ENCODE data around the gene MMP11. TPM values are rescaled to one million over a fixed set of nuclear protein-coding genes. Genes with fewer than 3 reads are reported as not detected.

The MMP11 gene
- total and polyA plus RNA-seq, 2 experiments from 2014 or later, result 5.3 to 17.4 TPM

DNA sequence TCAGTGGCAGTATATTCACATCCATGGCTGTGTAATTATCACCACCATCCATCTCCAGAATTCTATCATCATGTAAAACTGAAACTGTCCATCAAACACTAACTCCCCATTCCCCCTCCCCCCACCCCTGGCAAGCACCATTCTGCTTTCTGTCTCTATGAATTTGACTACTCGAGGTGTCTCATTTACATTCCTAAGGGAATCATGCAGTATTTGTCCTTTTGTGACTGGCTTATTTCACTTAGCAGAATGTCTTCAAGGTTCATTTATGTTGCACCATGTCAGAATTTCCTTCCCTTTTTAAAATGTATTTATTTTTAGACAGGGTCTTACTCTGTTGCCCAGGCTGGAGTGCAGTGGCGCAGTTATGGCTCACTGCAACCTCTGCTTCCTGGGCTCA, 45.9 kb downstream of the MMP11 start:
- DNase-seq (ENCODE audit: low spot score) (no peak), ATAC-seq (no peak)
- Histone ChIP-seq H3K79me2 (replicated peaks; ENCODE audit: insufficient read depth) (no peaks in the 10 kb centered on the region), H3K9me2 (ENCODE audit: insufficient read depth) (0 out of 2 replicates have a peak, but pooled peaks cover 4% of the 10 kb centered on the region), H3K36me3 (ENCODE audit: insufficient read depth) (peaks cover 41% of the 10 kb centered on the region), H3K27me3 (ENCODE audit: insufficient read depth) (no peaks in the 10 kb centered on the region), H3K4me2 (no peak overlapping the region), H3K4me1 (ENCODE audit: insufficient read depth) (no peaks in the 10 kb centered on the region), H3F3A (replicated peaks; ENCODE audit: low read depth) (no peaks in the 10 kb centered on the region), H2AFZ (no peak overlapping the region), H3K4me3 (no peak overlapping the region), H3K27ac (ENCODE audit: low read depth) (no peak overlapping the region), H4K20me1 (replicated peaks; ENCODE audit: insufficient read depth) (no peaks in the 10 kb centered on the region)
- TF ChIP-seq EZH2phosphoT487 (IDR thresholded peaks at IDR 0.05; ENCODE audit: unreplicated experiment) (no peak), STAT1 (IDR thresholded peaks at IDR 0.05; ENCODE audit: unreplicated experiment) (no peak), JUNB (IDR thresholded peaks at IDR 0.05; ENCODE audit: unreplicated experiment) (no peak), POLR2AphosphoS5 (IDR thresholded peaks at IDR 0.05; ENCODE audit: low read depth) (no peak), ZNF114 (CRISPR knock-in tag; IDR thresholded peaks at IDR 0.05) (no peak), NANOG (IDR thresholded peaks at IDR 0.05; ENCODE audit: borderline replicate concordance) (no peak), CREB1 (CRISPR knock-in tag; IDR thresholded peaks at IDR 0.05; ENCODE audit: low read depth) (no peak)
- TF ChIP-seq, protein P1, sequence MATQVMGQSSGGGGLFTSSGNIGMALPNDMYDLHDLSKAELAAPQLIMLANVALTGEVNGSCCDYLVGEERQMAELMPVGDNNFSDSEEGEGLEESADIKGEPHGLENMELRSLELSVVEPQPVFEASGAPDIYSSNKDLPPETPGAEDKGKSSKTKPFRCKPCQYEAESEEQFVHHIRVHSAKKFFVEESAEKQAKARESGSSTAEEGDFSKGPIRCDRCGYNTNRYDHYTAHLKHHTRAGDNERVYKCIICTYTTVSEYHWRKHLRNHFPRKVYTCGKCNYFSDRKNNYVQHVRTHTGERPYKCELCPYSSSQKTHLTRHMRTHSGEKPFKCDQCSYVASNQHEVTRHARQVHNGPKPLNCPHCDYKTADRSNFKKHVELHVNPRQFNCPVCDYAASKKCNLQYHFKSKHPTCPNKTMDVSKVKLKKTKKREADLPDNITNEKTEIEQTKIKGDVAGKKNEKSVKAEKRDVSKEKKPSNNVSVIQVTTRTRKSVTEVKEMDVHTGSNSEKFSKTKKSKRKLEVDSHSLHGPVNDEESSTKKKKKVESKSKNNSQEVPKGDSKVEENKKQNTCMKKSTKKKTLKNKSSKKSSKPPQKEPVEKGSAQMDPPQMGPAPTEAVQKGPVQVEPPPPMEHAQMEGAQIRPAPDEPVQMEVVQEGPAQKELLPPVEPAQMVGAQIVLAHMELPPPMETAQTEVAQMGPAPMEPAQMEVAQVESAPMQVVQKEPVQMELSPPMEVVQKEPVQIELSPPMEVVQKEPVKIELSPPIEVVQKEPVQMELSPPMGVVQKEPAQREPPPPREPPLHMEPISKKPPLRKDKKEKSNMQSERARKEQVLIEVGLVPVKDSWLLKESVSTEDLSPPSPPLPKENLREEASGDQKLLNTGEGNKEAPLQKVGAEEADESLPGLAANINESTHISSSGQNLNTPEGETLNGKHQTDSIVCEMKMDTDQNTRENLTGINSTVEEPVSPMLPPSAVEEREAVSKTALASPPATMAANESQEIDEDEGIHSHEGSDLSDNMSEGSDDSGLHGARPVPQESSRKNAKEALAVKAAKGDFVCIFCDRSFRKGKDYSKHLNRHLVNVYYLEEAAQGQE (IDR thresholded peaks at IDR 0.05; ENCODE audit: unreplicated experiment), result no peak
- peaks cover 14% of the 10 kb centered on the region for H3K27me3 Mint-ChIP-seq (ENCODE audit: insufficient read depth, low read depth, poor library complexity)
- no peak overlapping the region for H3K27ac Mint-ChIP-seq
- H3K4me3 Mint-ChIP-seq, result no peak overlapping the region
- H3K36me3 Mint-ChIP-seq (ENCODE audit: low read depth), result peaks cover 97% of the 10 kb centered on the region
- peaks cover 9% of the 10 kb centered on the region; the same call in 2 of the 3 replicates for H3K4me1 Mint-ChIP-seq
- no peaks in the 10 kb centered on the region; the same call in 2 of the 3 replicates for H3K9me3 Mint-ChIP-seq

DNA sequence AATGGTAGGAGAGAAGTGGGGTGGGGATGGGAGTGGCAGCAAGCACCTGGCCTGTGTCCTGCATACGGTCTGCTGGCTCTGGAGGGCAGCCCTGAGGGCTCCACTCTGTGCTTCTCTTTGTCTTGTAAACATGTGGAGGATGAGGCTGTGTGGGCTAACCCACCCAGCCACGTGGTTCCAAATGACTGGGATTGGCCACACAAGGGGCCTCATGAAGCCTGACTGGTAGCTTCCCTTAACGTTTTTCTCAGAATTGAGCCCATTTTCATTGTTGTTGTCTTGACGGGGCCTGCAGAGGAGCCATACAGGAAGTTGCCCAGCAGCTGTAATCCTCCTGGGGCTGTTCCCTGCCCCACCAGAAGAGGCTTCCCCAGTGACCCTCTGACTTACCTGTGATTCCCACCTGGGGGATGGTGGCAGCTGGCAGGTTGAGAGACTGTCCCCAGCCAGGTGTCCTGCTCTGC, 48.1 kb downstream of the MMP11 start:
- peak overlapping the region; percentile 54; the same call in 1 of the 2 replicates for H3K27ac Mint-ChIP-seq
- no peaks in the 10 kb centered on the region for H3K79me2 ChIP-seq (replicated peaks; ENCODE audit: insufficient read depth)
- H3K4me3 Mint-ChIP-seq, result no peak overlapping the region
- H3K27me3 ChIP-seq (ENCODE audit: insufficient read depth), result no peaks in the 10 kb centered on the region
- H3K4me1 ChIP-seq (ENCODE audit: insufficient read depth), result no peaks in the 10 kb centered on the region
- H2AFZ ChIP-seq, result no peak overlapping the region
- H3K27me3 Mint-ChIP-seq (ENCODE audit: insufficient read depth, low read depth, poor library complexity), result peaks cover 20% of the 10 kb centered on the region
- peaks cover 95% of the 10 kb centered on the region for H3K36me3 Mint-ChIP-seq (ENCODE audit: low read depth)
- no peak overlapping the region for H3K4me3 ChIP-seq
- H3K4me1 Mint-ChIP-seq, result peaks cover 9% of the 10 kb centered on the region; the same call in 2 of the 3 replicates
- no peaks in the 10 kb centered on the region for H3F3A ChIP-seq (replicated peaks; ENCODE audit: low read depth)
- peaks cover 42% of the 10 kb centered on the region for H3K36me3 ChIP-seq (ENCODE audit: insufficient read depth)
- H3K9me2 ChIP-seq (ENCODE audit: insufficient read depth), result no peaks in the 10 kb centered on the region
- no peak overlapping the region for H3K27ac ChIP-seq (ENCODE audit: low read depth)
- H3K4me2 ChIP-seq, result no peak overlapping the region
- DNase-seq (ENCODE audit: low spot score), result no peak
- H3K9me3 Mint-ChIP-seq, result no peaks in the 10 kb centered on the region; the same call in 2 of the 3 replicates
- H4K20me1 ChIP-seq (replicated peaks; ENCODE audit: insufficient read depth), result no peaks in the 10 kb centered on the region
- peak; percentile 68 for ATAC-seq
- TF ChIP-seq POLR2AphosphoS5 (IDR thresholded peaks at IDR 0.05; ENCODE audit: low read depth) (no peak), ZNF331 (CRISPR knock-in tag; IDR thresholded peaks at IDR 0.05; ENCODE audit: low read depth) (no peak), ZNF114 (CRISPR knock-in tag; IDR thresholded peaks at IDR 0.05) (no peak)
- TF ChIP-seq, protein P1 (IDR thresholded peaks at IDR 0.05; ENCODE audit: unreplicated experiment), result no peak
- TF ChIP-seq, protein P2, sequence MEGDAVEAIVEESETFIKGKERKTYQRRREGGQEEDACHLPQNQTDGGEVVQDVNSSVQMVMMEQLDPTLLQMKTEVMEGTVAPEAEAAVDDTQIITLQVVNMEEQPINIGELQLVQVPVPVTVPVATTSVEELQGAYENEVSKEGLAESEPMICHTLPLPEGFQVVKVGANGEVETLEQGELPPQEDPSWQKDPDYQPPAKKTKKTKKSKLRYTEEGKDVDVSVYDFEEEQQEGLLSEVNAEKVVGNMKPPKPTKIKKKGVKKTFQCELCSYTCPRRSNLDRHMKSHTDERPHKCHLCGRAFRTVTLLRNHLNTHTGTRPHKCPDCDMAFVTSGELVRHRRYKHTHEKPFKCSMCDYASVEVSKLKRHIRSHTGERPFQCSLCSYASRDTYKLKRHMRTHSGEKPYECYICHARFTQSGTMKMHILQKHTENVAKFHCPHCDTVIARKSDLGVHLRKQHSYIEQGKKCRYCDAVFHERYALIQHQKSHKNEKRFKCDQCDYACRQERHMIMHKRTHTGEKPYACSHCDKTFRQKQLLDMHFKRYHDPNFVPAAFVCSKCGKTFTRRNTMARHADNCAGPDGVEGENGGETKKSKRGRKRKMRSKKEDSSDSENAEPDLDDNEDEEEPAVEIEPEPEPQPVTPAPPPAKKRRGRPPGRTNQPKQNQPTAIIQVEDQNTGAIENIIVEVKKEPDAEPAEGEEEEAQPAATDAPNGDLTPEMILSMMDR (conservative IDR thresholded peaks at IDR 0.05; ENCODE audit: low read depth in 2 of 2), result no peak
- TF ChIP-seq, protein P3, sequence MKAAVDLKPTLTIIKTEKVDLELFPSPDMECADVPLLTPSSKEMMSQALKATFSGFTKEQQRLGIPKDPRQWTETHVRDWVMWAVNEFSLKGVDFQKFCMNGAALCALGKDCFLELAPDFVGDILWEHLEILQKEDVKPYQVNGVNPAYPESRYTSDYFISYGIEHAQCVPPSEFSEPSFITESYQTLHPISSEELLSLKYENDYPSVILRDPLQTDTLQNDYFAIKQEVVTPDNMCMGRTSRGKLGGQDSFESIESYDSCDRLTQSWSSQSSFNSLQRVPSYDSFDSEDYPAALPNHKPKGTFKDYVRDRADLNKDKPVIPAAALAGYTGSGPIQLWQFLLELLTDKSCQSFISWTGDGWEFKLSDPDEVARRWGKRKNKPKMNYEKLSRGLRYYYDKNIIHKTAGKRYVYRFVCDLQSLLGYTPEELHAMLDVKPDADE (IDR thresholded peaks at IDR 0.05), result no peak
